SK-N-SH treated with all-trans-retinoic acid at 6 μM for 48 hours (cell line): ENCODE measurements around the gene XCL1.

ENCODE experiments used
- ARNTL ChIP-seq: fragments of 450-650 bp; formaldehyde crosslinking; IDR thresholded peaks from 2 replicates; pipeline ENCODE4 v1.5.0; 2020; ENCODE audit warnings: low read depth, mild to moderate bottlenecking, moderate library complexity, borderline replicate concordance
- CREB5 ChIP-seq: fragments of 250-450 bp; sonication (Bioruptor Pico); IDR thresholded peaks from 2 replicates; pipeline ENCODE4 v1.5.1; 2020; ENCODE audit warnings: low read depth, mild to moderate bottlenecking, moderate library complexity
- CSRNP3 ChIP-seq: fragments of 250-450 bp; sonication (Bioruptor Pico); IDR thresholded peaks from 2 replicates; pipeline ENCODE4 v1.5.1; 2021; ENCODE audit warnings: mild to moderate bottlenecking, moderate library complexity
- ESRRG ChIP-seq: fragments of 250-450 bp; sonication (Bioruptor Pico); IDR thresholded peaks from 2 replicates; pipeline ENCODE4 v1.6.1; 2021; ENCODE audit warnings: mild to moderate bottlenecking
- ISL1 ChIP-seq: fragments of 250-450 bp; sonication (Bioruptor Pico); IDR thresholded peaks from 2 replicates; pipeline ENCODE4 v2.1.2; 2022; ENCODE audit warnings: mild to moderate bottlenecking, moderate library complexity
- OSR1 ChIP-seq: fragments of 250-450 bp; sonication (Bioruptor Pico); IDR thresholded peaks from 2 replicates; pipeline ENCODE4 v1.8.0; 2022; ENCODE audit warnings: moderate library complexity, mild to moderate bottlenecking, inconsistent platforms
- POU6F1 ChIP-seq: fragments of 250-450 bp; sonication (Bioruptor Pico); IDR thresholded peaks from 2 replicates; pipeline ENCODE4 v1.8.0; 2021; ENCODE audit warnings: low read depth, mild to moderate bottlenecking, moderate library complexity, borderline replicate concordance
- RARB ChIP-seq: fragments of 250-450 bp; sonication (Bioruptor Pico); IDR thresholded peaks from 2 replicates; pipeline ENCODE4 v1.8.0; 2021; ENCODE audit warnings: mild to moderate bottlenecking, moderate library complexity
- TCF4 ChIP-seq: fragments of 250-450 bp; sonication (Bioruptor Pico); IDR thresholded peaks from 2 replicates; pipeline ENCODE4 v1.8.0; 2021; ENCODE audit warnings: mild to moderate bottlenecking, moderate library complexity, borderline replicate concordance
- TSHZ2 ChIP-seq: fragments of 250-450 bp; sonication (Bioruptor Pico); IDR thresholded peaks from 2 replicates; pipeline ENCODE4 v1.5.0; 2020; ENCODE audit warnings: mild to moderate bottlenecking, moderate library complexity
- ZC3H10 ChIP-seq: fragments of 250-450 bp; sonication (Bioruptor Pico); IDR thresholded peaks from 2 replicates; pipeline ENCODE4 v1.5.1; 2021; ENCODE audit warnings: mild to moderate bottlenecking, moderate library complexity
- ZFP3 ChIP-seq: fragments of 250-450 bp; sonication (Bioruptor Pico); IDR thresholded peaks from 2 replicates; pipeline ENCODE4 v1.5.0; 2020; ENCODE audit warnings: mild to moderate bottlenecking, moderate library complexity
- ZFP30 ChIP-seq: fragments of 450-650 bp; formaldehyde crosslinking; IDR thresholded peaks from 2 replicates; pipeline ENCODE4 v1.5.0; 2022; ENCODE audit warnings: mild to moderate bottlenecking, moderate library complexity
- ZNF70 ChIP-seq: fragments of 450-650 bp; formaldehyde crosslinking; IDR thresholded peaks from 2 replicates; pipeline ENCODE4 v1.5.0; 2020; ENCODE audit warnings: mild to moderate bottlenecking, moderate library complexity

- no peak for TF ChIP-seq OSR1 (CRISPR knock-in tag)
- TF ChIP-seq RARB (CRISPR knock-in tag) = no peak
- no peak for TF ChIP-seq CSRNP3 (CRISPR knock-in tag)
- no peak for TF ChIP-seq ZNF70 (CRISPR knock-in tag)
- TF ChIP-seq POU6F1 (CRISPR knock-in tag) = no peak
- TF ChIP-seq TCF4 = no peak
- TF ChIP-seq ZFP30 (CRISPR knock-in tag) = no peak
- TF ChIP-seq ARNTL = no peak
- no peak for TF ChIP-seq ZC3H10 (CRISPR knock-in tag)
- TF ChIP-seq ZFP3 (CRISPR knock-in tag) = no peak
- TF ChIP-seq ISL1 = no peak
- TF ChIP-seq TSHZ2 (CRISPR knock-in tag) = no peak
- TF ChIP-seq ESRRG (CRISPR knock-in tag) = no peak
- no peak for TF ChIP-seq CREB5 (CRISPR knock-in tag)
These were observed 6.4 kb downstream of the XCL1 start for GRCh38 chr1:168582688-168583336.
